GM20000 (cell line): ENCODE measurements around the gene FMNL2.

Experiments used
- DNase-seq: peaks from one replicate; pipeline ENCODE4 v3.0.0; 2012; ENCODE audit warnings: low spot score
- CTCF ChIP-seq: IDR thresholded peaks from 2 replicates; pipeline ENCODE4 v1.5.1; 2012; ENCODE audit warnings: mild to moderate bottlenecking, control low read depth; ENCODE audit errors: extremely low read depth, missing control alignments

Gene FMNL2

GRCh38 chr2:152458441-152458940 is 123.5 kb downstream of the FMNL2 start:
- no peak for TF ChIP-seq CTCF
- no peak for DNase-seq

- no peak for TF ChIP-seq CTCF
Measured at GRCh38 chr2:152459091-152459490, 124.1 kb downstream of the FMNL2 start.

GRCh38 chr2:152460567-152460966 is 125.6 kb downstream of the FMNL2 start:
- no peak for DNase-seq
- TF ChIP-seq CTCF, result no peak

More at GRCh38 chr2:152459091-152459490, 124.1 kb downstream of the FMNL2 start:
- no peak for DNase-seq

GRCh38 chr2:152462120-152462519 is 127.1 kb downstream of the FMNL2 start:
- no peak for DNase-seq
- no peak for TF ChIP-seq CTCF

GRCh38 chr2:152462779-152463178 is 127.8 kb downstream of the FMNL2 start:
- TF ChIP-seq CTCF, result no peak
- DNase-seq, result no peak

GRCh38 chr2:152464851-152465470 is 130.0 kb downstream of the FMNL2 start:
- DNase-seq, result no peak
- no peak for TF ChIP-seq CTCF

GRCh38 chr2:152465541-152465940 is 130.6 kb downstream of the FMNL2 start:
- TF ChIP-seq CTCF, result no peak
- DNase-seq, result no peak
